Neural cell (in vitro differentiated cells): ENCODE results near the gene CYP1A2. TPM values are rescaled to one million over a fixed set of nuclear protein-coding genes. Genes with fewer than 3 reads are reported as not detected.

Source experiments
- H2AFZ ChIP-seq: fragments of 200-600, 300-800 bp; sonication (generic), shearing (Covaris generic); 2 replicates; pipeline ENCODE4 v1.6.0; 2014; ENCODE audit warnings: low read depth, mild to moderate bottlenecking, antibody characterized with exemption, low read length, moderate library complexity
- H3F3A ChIP-seq: fragments of 200-600 bp; shearing (Covaris generic); 2 replicates; pipeline ENCODE4 v1.6.1; 2016; ENCODE audit warnings: mild to moderate bottlenecking, moderate library complexity, mixed read lengths, antibody characterized with exemption, low read length; ENCODE audit not compliant: insufficient read depth, poor library complexity, severe bottlenecking
- H3K27ac ChIP-seq: fragments of 200-600, 300-800 bp; sonication (generic), shearing (Covaris generic); 2 replicates; pipeline ENCODE4 v1.5.1; 2014; ENCODE audit warnings: mild to moderate bottlenecking, low read length, moderate library complexity
- H3K27me3 ChIP-seq: fragments of 300-800, 200-600 bp; sonication (generic), shearing (Covaris generic); 2 replicates; pipeline ENCODE4 v1.6.0; 2014; ENCODE audit warnings: mild to moderate bottlenecking, low read depth, low read length, moderate library complexity; ENCODE audit not compliant: insufficient read depth
- H3K36me3 ChIP-seq: fragments of 300-800, 200-600 bp; sonication (generic), shearing (Covaris generic); 2 replicates; pipeline ENCODE4 v1.5.1; 2014; ENCODE audit warnings: mild to moderate bottlenecking, antibody characterized with exemption, low read length, moderate library complexity; ENCODE audit not compliant: insufficient read depth
- H3K4me2 ChIP-seq: fragments of 300-800, 200-600 bp; sonication (generic), shearing (Covaris generic); 2 replicates; pipeline ENCODE4 v1.6.0; 2014; ENCODE audit warnings: mild to moderate bottlenecking, low read length
- H3K4me3 ChIP-seq: fragments of 300-800, 200-600 bp; sonication (generic), shearing (Covaris generic); 2 replicates; pipeline ENCODE4 v1.5.1; 2014; ENCODE audit warnings: mild to moderate bottlenecking, low read length, moderate library complexity
- H3K79me2 ChIP-seq: fragments of 200-600 bp; shearing (Covaris generic); replicated peaks from 2 replicates; pipeline ENCODE4 v1.6.0; 2014; ENCODE audit warnings: mild to moderate bottlenecking, low read length, moderate library complexity; ENCODE audit not compliant: insufficient read depth
- H3K9ac ChIP-seq: fragments of 300-800, 200-600 bp; sonication (generic), shearing (Covaris generic); 2 replicates; pipeline ENCODE4 v1.6.1; 2016; ENCODE audit warnings: mild to moderate bottlenecking, low read length, mixed read lengths
- H3K9me2 ChIP-seq: fragments of 200-600 bp; shearing (Covaris generic); 2 replicates; pipeline ENCODE4 v1.6.1; 2016; ENCODE audit warnings: mild to moderate bottlenecking, low read length, mixed read lengths; ENCODE audit not compliant: insufficient read depth
- H3K9me3 ChIP-seq: fragments of 200-600, 300-800 bp; sonication (generic), shearing (Covaris generic); 2 replicates; pipeline ENCODE4 v1.6.1; 2016; ENCODE audit warnings: mild to moderate bottlenecking, mixed run types, low read length, moderate library complexity, mixed read lengths
- H4K20me1 ChIP-seq: fragments of 200-600 bp; shearing (Covaris generic); 2 replicates; pipeline ENCODE4 v1.6.1; 2016; ENCODE audit warnings: mild to moderate bottlenecking, mixed run types; ENCODE audit not compliant: insufficient read depth
- EP300 ChIP-seq: fragments of 450-650 bp; conservative IDR thresholded peaks from 2 replicates; pipeline ENCODE4 v1.6.1; 2014; ENCODE audit warnings: antibody characterized with exemption, mild to moderate bottlenecking, moderate library complexity; ENCODE audit not compliant: poor library complexity, severe bottlenecking
- EZH2 ChIP-seq: fragments of 200-600, 300-800 bp; shearing (Covaris generic), sonication (generic); IDR thresholded peaks from 2 replicates; pipeline ENCODE4 v1.6.1; 2014; ENCODE audit warnings: antibody characterized with exemption, low read length, borderline replicate concordance, mild to moderate bottlenecking; ENCODE audit not compliant: insufficient read depth, poor library complexity, severe bottlenecking
- MXI1 ChIP-seq: fragments of 450-650 bp; conservative IDR thresholded peaks from 2 replicates; pipeline ENCODE4 v1.6.1; 2014; ENCODE audit warnings: antibody characterized with exemption, mild to moderate bottlenecking; ENCODE audit not compliant: poor library complexity, severe bottlenecking
- POLR2AphosphoS5 ChIP-seq: IDR thresholded peaks from 2 replicates; pipeline ENCODE4 v1.6.1; 2012
- RAD21 ChIP-seq: fragments of 450-650 bp; conservative IDR thresholded peaks from 2 replicates; pipeline ENCODE4 v1.6.1; 2014; ENCODE audit warnings: antibody characterized with exemption, mild to moderate bottlenecking, moderate library complexity
- SMC3 ChIP-seq: fragments of 450-650 bp; conservative IDR thresholded peaks from 2 replicates; pipeline ENCODE4 v1.6.1; 2014; ENCODE audit warnings: antibody characterized with exemption, mild to moderate bottlenecking, moderate library complexity; ENCODE audit not compliant: poor library complexity
- TAF1 ChIP-seq: IDR thresholded peaks from 2 replicates; pipeline ENCODE4 v1.6.1; 2012; ENCODE audit warnings: low read depth
- polyA plus RNA-seq: library from polyadenylated mRNA; depleted of rRNA; stranded (reverse); fragments of >200 nt; gene quantifications from 2 replicates; pipeline ENCODE4 v1.2.3, GENCODE V29; 2014
- TF ChIP-seq, protein P1 (sequence below): fragments of 450-650 bp; IDR thresholded peaks from 2 replicates; pipeline ENCODE4 v1.5.1; 2014; ENCODE audit warnings: antibody characterized with exemption, mild to moderate bottlenecking, moderate library complexity; ENCODE audit not compliant: poor library complexity, severe bottlenecking
- TF ChIP-seq, protein P2 (sequence below): IDR thresholded peaks from 2 replicates; pipeline ENCODE4 v1.6.1; 2012; ENCODE audit warnings: borderline replicate concordance

CYP1A2 gene
- polyA plus RNA-seq, 1 donor from 2014 or later: not detected

DNA sequence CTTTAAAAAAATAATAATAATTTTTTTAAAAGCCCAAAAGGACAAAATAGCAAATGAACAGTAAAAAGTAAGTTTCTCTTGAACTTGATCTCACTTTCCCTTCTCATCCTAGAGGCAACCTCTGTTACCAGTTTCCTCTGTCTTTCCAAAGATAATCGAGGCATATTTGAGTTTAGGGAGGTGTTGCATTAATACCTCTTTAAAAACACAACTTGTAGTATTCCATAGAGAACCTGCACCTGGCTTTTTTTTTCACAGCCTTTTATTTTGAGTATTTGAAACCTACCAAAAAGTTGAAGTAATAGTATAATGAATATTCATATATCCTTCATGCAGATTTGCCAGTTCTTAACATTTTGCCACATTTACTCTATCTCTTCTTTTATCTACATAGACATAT is 42.4 kb downstream of the CYP1A2 start (continued):
- TF ChIP-seq EZH2: no peak
- no peak for TF ChIP-seq EP300

DNA sequence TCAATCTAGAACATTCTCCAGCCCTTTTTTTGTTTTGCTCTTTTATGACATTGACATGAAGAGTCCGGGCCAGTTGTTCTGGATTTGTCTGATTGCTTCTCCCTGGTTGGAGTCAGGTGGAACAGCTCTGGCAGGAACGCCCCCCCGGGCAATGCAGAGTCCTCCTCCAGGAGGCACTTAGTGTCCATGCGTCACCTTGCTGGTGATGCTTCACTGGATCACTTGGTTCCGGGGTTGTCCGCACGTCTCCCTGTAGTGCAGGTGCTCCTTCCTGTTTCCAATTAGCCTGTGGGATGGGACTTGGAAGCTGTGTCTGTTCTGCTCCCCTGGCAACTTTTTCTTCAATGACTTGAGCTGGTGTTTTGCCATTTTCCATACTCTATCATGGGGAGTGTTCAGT is 43.0 kb downstream of the CYP1A2 start:
- H2AFZ ChIP-seq: no peak overlapping the region
- H3K36me3 ChIP-seq: no peaks in the 10 kb centered on the region
- H3K27me3 ChIP-seq: no peaks in the 10 kb centered on the region
- no peaks in the 10 kb centered on the region for H3K9me3 ChIP-seq
- no peak overlapping the region for H3K4me3 ChIP-seq
- no peaks in the 10 kb centered on the region for H3F3A ChIP-seq
- peaks cover 34% of the 10 kb centered on the region for H3K79me2 ChIP-seq
- H3K4me2 ChIP-seq: no peak overlapping the region
- TF ChIP-seq EZH2: no peak
- TF ChIP-seq, protein P1, sequence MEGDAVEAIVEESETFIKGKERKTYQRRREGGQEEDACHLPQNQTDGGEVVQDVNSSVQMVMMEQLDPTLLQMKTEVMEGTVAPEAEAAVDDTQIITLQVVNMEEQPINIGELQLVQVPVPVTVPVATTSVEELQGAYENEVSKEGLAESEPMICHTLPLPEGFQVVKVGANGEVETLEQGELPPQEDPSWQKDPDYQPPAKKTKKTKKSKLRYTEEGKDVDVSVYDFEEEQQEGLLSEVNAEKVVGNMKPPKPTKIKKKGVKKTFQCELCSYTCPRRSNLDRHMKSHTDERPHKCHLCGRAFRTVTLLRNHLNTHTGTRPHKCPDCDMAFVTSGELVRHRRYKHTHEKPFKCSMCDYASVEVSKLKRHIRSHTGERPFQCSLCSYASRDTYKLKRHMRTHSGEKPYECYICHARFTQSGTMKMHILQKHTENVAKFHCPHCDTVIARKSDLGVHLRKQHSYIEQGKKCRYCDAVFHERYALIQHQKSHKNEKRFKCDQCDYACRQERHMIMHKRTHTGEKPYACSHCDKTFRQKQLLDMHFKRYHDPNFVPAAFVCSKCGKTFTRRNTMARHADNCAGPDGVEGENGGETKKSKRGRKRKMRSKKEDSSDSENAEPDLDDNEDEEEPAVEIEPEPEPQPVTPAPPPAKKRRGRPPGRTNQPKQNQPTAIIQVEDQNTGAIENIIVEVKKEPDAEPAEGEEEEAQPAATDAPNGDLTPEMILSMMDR: no peak
- TF ChIP-seq, protein P2, sequence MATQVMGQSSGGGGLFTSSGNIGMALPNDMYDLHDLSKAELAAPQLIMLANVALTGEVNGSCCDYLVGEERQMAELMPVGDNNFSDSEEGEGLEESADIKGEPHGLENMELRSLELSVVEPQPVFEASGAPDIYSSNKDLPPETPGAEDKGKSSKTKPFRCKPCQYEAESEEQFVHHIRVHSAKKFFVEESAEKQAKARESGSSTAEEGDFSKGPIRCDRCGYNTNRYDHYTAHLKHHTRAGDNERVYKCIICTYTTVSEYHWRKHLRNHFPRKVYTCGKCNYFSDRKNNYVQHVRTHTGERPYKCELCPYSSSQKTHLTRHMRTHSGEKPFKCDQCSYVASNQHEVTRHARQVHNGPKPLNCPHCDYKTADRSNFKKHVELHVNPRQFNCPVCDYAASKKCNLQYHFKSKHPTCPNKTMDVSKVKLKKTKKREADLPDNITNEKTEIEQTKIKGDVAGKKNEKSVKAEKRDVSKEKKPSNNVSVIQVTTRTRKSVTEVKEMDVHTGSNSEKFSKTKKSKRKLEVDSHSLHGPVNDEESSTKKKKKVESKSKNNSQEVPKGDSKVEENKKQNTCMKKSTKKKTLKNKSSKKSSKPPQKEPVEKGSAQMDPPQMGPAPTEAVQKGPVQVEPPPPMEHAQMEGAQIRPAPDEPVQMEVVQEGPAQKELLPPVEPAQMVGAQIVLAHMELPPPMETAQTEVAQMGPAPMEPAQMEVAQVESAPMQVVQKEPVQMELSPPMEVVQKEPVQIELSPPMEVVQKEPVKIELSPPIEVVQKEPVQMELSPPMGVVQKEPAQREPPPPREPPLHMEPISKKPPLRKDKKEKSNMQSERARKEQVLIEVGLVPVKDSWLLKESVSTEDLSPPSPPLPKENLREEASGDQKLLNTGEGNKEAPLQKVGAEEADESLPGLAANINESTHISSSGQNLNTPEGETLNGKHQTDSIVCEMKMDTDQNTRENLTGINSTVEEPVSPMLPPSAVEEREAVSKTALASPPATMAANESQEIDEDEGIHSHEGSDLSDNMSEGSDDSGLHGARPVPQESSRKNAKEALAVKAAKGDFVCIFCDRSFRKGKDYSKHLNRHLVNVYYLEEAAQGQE: no peak
- TF ChIP-seq SMC3: no peak
- TF ChIP-seq MXI1: no peak
- no peak for TF ChIP-seq RAD21
- TF ChIP-seq POLR2AphosphoS5: no peak
- TF ChIP-seq EP300: no peak
- no peak for TF ChIP-seq TAF1
- no peaks in the 10 kb centered on the region for H3K9me2 ChIP-seq
- H3K9ac ChIP-seq: no peak overlapping the region
- no peaks in the 10 kb centered on the region for H4K20me1 ChIP-seq
- H3K27ac ChIP-seq: no peak overlapping the region

DNA sequence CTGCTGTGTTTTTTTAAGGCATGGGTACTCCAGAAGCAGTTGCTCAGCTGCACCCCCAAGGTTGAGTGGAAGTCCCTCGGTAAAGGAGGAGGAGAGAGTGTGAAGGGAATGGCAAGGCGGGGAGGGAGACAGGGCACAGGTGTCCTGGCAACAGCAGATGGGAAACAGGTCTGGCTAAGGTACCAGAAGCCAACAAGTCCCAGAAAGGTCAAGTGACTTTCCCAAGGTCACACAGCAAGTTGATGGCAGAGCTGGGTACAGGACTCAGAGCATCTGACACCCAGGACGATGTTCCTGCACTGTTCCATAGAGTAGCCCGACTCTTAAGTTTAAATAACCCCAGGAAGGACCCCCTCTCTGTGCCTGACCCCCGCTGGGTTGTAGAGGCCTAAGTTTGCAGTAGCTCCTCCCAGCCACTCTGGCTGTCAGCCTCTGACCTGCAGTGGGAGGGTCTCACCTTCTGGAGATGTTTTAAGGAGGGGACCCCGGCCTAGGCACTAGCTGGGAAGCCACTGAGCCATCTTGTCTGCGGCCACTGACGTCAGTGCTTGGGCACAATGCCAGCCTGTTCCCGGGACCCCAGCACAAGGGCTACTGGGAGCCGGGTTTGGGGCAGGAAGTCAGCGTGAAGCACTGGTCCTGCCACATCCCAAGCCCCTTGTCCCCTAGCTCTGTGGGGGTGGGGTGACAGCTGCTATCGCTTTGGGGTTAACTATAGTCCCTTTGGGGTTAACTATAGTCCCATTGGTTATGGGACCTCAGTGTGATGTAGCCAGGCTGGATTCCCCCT is 43.8 kb downstream of the CYP1A2 start:
- no peak overlapping the region for H3K27ac ChIP-seq
- no peak overlapping the region for H2AFZ ChIP-seq
- no peaks in the 10 kb centered on the region for H4K20me1 ChIP-seq
- H3K79me2 ChIP-seq: peaks cover 29% of the 10 kb centered on the region
- no peak overlapping the region for H3K4me3 ChIP-seq
- TF ChIP-seq, protein P2: no peak
- TF ChIP-seq SMC3 (no peak), RAD21 (no peak), TAF1 (no peak), MXI1 (no peak), EZH2 (no peak), EP300 (no peak), POLR2AphosphoS5 (no peak)
- TF ChIP-seq, protein P1: no peak
- H3K36me3 ChIP-seq: no peaks in the 10 kb centered on the region
- H3K9ac ChIP-seq: no peak overlapping the region
- no peaks in the 10 kb centered on the region for H3K9me3 ChIP-seq
- no peaks in the 10 kb centered on the region for H3K27me3 ChIP-seq
- H3K4me2 ChIP-seq: no peak overlapping the region
- H3K9me2 ChIP-seq: no peaks in the 10 kb centered on the region
- no peaks in the 10 kb centered on the region for H3F3A ChIP-seq
